GM13977 (cell line): ENCODE results near the gene GPC4.

Experiments
- DNase-seq: peaks from one replicate; pipeline ENCODE4 v3.0.0; 2012; ENCODE audit warnings: low spot score
- in situ Hi-C: fragments of 300-500 bp; cut with MboI; formaldehyde crosslinking; loops from one replicate; pipeline ENCODE4 v1.12.0; 2022; ENCODE audit warnings: low sequenced_read_pairs, low pct_unique_long_range_greater_than_20kb, mixed read lengths, inconsistent platforms; ENCODE audit not compliant: unreplicated experiment
- TF ChIP-seq, protein P1 (sequence below): IDR thresholded peaks from 2 replicates; pipeline ENCODE4 v1.5.1; 2012; ENCODE audit warnings: mild to moderate bottlenecking, control low read depth; ENCODE audit not compliant: insufficient read depth; ENCODE audit errors: extremely low read depth, missing control alignments

GPC4 gene

DNA sequence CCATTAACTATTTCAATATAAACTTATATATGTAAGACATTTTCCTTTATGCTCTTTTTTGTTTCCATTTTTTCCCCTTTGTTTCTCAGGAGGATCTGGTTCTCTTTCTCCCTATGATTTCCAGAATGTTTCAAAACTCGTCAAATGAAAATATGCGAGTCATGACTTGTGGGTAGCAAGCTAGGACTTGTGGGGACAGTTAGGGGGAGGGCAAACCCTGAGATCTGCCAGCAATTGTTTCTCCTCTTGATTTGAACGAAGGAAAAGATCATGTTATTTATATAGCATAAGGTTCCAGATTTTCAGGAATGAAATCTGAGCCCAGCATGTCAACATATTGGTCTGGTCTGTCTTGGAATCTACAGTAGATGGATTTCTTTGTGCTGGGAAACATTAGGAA, 28.9 kb upstream of the GPC4 start:
- no peak for DNase-seq
- in situ Hi-C loops, result no loop called here
- TF ChIP-seq, protein P1, sequence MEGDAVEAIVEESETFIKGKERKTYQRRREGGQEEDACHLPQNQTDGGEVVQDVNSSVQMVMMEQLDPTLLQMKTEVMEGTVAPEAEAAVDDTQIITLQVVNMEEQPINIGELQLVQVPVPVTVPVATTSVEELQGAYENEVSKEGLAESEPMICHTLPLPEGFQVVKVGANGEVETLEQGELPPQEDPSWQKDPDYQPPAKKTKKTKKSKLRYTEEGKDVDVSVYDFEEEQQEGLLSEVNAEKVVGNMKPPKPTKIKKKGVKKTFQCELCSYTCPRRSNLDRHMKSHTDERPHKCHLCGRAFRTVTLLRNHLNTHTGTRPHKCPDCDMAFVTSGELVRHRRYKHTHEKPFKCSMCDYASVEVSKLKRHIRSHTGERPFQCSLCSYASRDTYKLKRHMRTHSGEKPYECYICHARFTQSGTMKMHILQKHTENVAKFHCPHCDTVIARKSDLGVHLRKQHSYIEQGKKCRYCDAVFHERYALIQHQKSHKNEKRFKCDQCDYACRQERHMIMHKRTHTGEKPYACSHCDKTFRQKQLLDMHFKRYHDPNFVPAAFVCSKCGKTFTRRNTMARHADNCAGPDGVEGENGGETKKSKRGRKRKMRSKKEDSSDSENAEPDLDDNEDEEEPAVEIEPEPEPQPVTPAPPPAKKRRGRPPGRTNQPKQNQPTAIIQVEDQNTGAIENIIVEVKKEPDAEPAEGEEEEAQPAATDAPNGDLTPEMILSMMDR, result no peak

DNA sequence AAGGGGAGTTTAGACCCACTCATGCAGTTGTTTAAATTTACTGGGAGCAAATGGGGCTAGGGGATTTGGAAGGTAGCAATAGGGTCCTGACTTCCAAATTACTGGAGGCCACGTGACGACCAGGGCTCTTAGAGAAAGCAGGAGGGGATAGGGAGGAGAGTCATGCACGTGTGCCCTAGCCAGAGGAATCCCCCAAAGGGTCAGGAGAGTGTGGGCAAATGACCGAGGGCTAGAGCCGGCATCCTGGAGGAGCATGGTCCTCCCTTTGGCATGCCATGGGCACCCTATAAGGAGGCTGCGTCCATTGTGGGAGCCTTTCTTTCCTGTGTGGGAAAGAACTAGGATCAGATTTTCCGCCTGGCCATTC, 25.5 kb upstream of the GPC4 start:
- in situ Hi-C loops, result no loop called here
- DNase-seq, result no peak
- TF ChIP-seq, protein P1, result no peak

DNA sequence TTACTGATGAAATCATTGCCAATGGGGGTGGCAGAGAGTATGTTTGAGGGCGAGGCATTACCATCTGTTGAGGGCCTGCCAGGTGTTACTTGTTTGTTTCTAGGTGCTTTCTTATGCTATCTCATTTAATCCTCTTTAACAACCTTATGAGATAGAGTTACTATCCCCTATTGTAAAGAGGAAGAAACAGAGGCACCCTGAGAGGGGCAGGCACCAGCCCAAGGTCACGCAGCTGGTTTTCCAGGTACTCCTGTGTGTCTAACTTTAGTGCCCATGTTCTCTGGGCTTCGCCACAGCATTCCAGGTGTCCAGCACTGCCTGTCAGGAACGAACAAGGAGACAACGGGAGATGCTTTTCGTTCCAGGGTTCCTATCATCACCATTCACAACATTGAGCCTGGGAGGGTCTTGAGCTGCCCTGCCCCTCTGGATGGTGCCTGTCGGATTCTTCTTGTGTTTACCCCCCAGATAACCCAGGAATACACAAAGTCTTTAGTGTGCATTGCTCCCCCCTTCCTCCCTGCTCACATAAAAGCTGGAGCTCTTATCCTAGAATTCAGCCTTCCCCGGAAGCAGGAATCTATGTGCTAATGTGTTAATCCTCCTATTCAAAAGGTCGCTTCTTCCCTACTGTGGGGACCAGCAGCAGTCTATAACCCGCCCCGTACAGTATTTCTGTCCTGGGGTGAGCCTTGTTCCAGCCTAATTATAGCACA, 24.9 kb upstream of the GPC4 start:
- TF ChIP-seq, protein P1, result no peak
- no peak for DNase-seq
- in situ Hi-C loops, result no loop called here

DNA sequence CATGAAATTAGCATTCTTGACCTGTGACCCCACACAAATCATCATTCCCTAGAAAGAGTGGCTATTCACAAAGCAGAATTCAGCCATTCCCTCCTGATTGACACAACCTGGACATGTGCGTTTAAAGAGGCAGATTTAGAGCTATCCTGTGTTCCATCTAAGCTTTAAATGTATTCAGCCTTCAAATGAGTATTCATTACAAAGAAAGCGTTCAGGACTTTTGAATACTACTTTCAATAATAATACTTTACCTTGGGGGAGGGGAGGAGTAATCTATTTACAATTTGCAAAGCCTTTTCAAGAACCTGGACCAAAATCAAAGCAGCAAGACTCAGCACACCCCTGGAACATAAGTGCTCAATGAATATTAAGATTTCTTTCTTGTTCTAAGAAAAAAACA, 22.5 kb upstream of the GPC4 start:
- TF ChIP-seq, protein P1, result no peak
- in situ Hi-C loops, result no loop called here

DNA sequence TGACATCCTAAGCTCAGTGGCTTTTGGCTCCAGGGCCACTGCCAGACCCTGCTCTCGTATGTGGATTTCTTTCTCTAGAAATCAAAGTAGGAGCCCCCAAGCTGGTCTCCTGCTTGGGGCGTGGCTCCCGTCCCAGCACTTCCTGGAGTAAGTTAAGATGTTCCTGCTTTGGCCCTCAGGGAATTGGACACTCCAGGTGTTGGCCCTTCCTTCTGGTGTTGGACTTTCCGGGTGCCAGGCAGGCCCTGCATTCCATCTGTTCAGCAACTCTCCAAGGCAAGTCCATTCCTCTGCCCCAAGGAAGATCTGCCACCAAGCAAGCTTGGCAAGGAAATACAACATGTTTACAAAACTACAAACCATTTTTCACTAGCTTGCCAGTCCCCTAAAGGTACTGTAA, 22.1 kb upstream of the GPC4 start:
- TF ChIP-seq, protein P1, result no peak
- DNase-seq, result no peak
- in situ Hi-C loops, result no loop called here

More for the DNA sequence above, 22.5 kb upstream of the GPC4 start:
- no peak for DNase-seq

DNA sequence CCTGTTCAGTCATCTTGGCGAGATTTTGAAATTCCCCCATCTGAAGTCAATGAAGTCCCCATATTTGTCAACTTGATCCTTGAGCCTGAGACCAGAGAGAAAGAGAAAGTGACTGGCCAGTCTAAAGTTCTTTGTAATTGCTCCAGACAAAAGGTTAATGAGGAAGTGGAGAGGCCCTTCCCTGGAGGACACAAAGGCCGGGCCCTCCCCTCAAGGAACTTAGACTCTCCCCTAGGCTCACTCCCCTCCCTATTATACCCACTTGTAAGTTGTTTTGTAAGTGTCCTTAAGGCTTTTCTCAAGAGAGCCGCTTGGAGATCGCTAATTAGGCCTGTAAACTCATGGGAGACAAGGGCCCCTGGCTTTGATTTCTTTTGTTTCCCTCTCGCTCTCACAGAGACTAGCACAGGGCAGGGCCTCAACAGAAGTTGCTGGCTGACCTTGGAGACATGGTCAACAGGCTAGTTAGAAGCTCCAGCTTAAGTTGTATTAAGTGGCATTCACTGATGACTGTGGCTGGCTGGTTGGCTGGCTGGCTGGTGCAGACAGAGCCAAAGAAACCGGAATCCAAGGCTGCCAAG, 20.3 kb upstream of the GPC4 start:
- TF ChIP-seq, protein P1, result no peak
- in situ Hi-C loops, result no loop called here
- DNase-seq, result no peak
